WTC11 (cell line): Measurements from ENCODE around the gene DNAJC7. TPM values are rescaled to one million over a fixed set of nuclear protein-coding genes. Genes with fewer than 3 reads are reported as not detected.

ENCODE experiments used
- ATAC-seq: fragments of 200-7000 bp; cut with Tn5 transposase; 2 replicates; pipeline ENCODE4 v1.10.0; 2021; ENCODE audit warnings: mild to moderate bottlenecking, moderate library complexity
- Bru-seq: library from RNA; stranded (reverse); fragments of 400-500 nt; gene quantifications from one replicate; lab custom pipeline; 2021; lab: Mats Ljungman, UMichigan
- CTCF ChIA-PET: fragments of 300-600 bp; sonication (Branson Sonifier 250); formaldehyde crosslinking; loops from one replicate; lab custom pipeline; 2021; ENCODE audit warnings: antibody characterized with exemption; lab: Charles Lee
- POLR2A ChIA-PET: fragments of 350-600 bp; sonication (Branson Sonifier 250); formaldehyde crosslinking; loops from one replicate; lab custom pipeline; 2021; ENCODE audit warnings: antibody characterized with exemption; lab: Charles Lee
- DNase-seq: peaks from one replicate; pipeline ENCODE4 v3.0.0; 2021; ENCODE audit warnings: low spot score
- H3K27ac Mint-ChIP-seq: 2 replicates; pipeline ENCODE4 v1.8.0; 2021; ENCODE audit warnings: mixed read lengths
- H3K27me3 Mint-ChIP-seq: 2 replicates; pipeline ENCODE4 v1.8.0; 2021; ENCODE audit warnings: low read depth, mild to moderate bottlenecking, moderate library complexity, mixed read lengths
- H3K36me3 Mint-ChIP-seq: 2 replicates; pipeline ENCODE4 v1.8.0; 2021; ENCODE audit warnings: mixed read lengths
- H3K4me1 Mint-ChIP-seq: 2 replicates; pipeline ENCODE4 v1.8.0; 2022; ENCODE audit warnings: mixed read lengths
- H3K4me3 Mint-ChIP-seq: 2 replicates; pipeline ENCODE4 v1.8.0; 2021; ENCODE audit warnings: mild to moderate bottlenecking, moderate library complexity, mixed read lengths
- H3K9me3 Mint-ChIP-seq: 2 replicates; pipeline ENCODE4 v1.8.0; 2021; ENCODE audit warnings: mixed read lengths
- CBFB ChIP-seq: sonication (generic); formaldehyde crosslinking; IDR thresholded peaks from 2 replicates; pipeline ENCODE4 v1.8.1; 2022; ENCODE audit warnings: mild to moderate bottlenecking, low read depth, missing genetic modification reagents
- ESRRA ChIP-seq: sonication (generic); formaldehyde crosslinking; IDR thresholded peaks from 2 replicates; pipeline ENCODE4 v1.8.1; 2022; ENCODE audit warnings: mild to moderate bottlenecking, missing genetic modification reagents, borderline replicate concordance
- GABPB1 ChIP-seq: sonication (generic); formaldehyde crosslinking; IDR thresholded peaks from 2 replicates; pipeline ENCODE4 v1.8.1; 2023; ENCODE audit warnings: mild to moderate bottlenecking, missing genetic modification reagents
- GRHL2 ChIP-seq: fragments of 250-450 bp; sonication (Bioruptor Pico); IDR thresholded peaks from 2 replicates; pipeline ENCODE4 v1.8.0; 2022; ENCODE audit warnings: mild to moderate bottlenecking, moderate library complexity; ENCODE audit not compliant: insufficient replicate concordance, severe bottlenecking
- HMGA2 ChIP-seq: fragments of 250-450 bp; sonication (Bioruptor Pico); IDR thresholded peaks from 2 replicates; pipeline ENCODE4 v1.4.0; 2021; ENCODE audit warnings: mild to moderate bottlenecking, moderate library complexity
- IRF2 ChIP-seq: sonication (generic); formaldehyde crosslinking; IDR thresholded peaks from 2 replicates; pipeline ENCODE4 v1.8.0; 2022; ENCODE audit warnings: low read depth, missing genetic modification reagents, borderline replicate concordance
- NFE2L1 ChIP-seq: sonication (generic); formaldehyde crosslinking; IDR thresholded peaks from 2 replicates; pipeline ENCODE4 v1.8.1; 2023; ENCODE audit warnings: missing genetic modification reagents
- SOX15 ChIP-seq: fragments of 250-450 bp; sonication (Bioruptor Pico); IDR thresholded peaks from 2 replicates; pipeline ENCODE4 v1.9.0; 2021; ENCODE audit warnings: mild to moderate bottlenecking
- TCF7 ChIP-seq: sonication (generic); formaldehyde crosslinking; IDR thresholded peaks from 2 replicates; pipeline ENCODE4 v1.8.0; 2022; ENCODE audit warnings: mild to moderate bottlenecking, low read depth, missing genetic modification reagents, moderate library complexity
- ZNF121 ChIP-seq: sonication (generic); formaldehyde crosslinking; IDR thresholded peaks from 2 replicates; pipeline ENCODE4 v1.8.0; 2023; ENCODE audit warnings: missing genetic modification reagents
- long read RNA-seq, 3 experiments: library from RNA in 1 of 3; library from capped mRNA in 1 of 3; library from polyadenylated mRNA in 1 of 3; unstranded in 2 of 3; stranded (forward) in 1 of 3; transcript quantifications; one replicate each; pipeline ENCODE4 v2.0.0, GENCODE V29; 2021
- total RNA-seq: library from RNA; stranded (reverse); gene quantifications from 3 replicates; pipeline ENCODE4 v1.2.3, GENCODE V29; 2021
- TF ChIP-seq, protein P1 (sequence below): sonication (generic); formaldehyde crosslinking; IDR thresholded peaks from 2 replicates; pipeline ENCODE4 v1.8.1; 2023; ENCODE audit warnings: mild to moderate bottlenecking, missing genetic modification reagents, moderate library complexity
- TF ChIP-seq, protein P2 (sequence below): sonication (generic); formaldehyde crosslinking; IDR thresholded peaks from 2 replicates; pipeline ENCODE4 v1.8.1; 2022; ENCODE audit warnings: low read depth, missing genetic modification reagents, borderline replicate concordance
- TF ChIP-seq, protein P3 (sequence below): sonication (generic); formaldehyde crosslinking; IDR thresholded peaks from 2 replicates; pipeline ENCODE4 v1.8.0; 2022; ENCODE audit warnings: missing genetic modification reagents
- TF ChIP-seq, protein P4 (sequence below): fragments of 250-450 bp; sonication (Bioruptor Pico); IDR thresholded peaks from 2 replicates; pipeline ENCODE4 v1.9.0; 2021; ENCODE audit warnings: moderate library complexity, mild to moderate bottlenecking, inconsistent platforms, borderline replicate concordance
- TF ChIP-seq, protein P5 (sequence below): sonication (generic); formaldehyde crosslinking; IDR thresholded peaks from 2 replicates; pipeline ENCODE4 v1.8.0; 2023; ENCODE audit warnings: mild to moderate bottlenecking, missing genetic modification reagents
- TF ChIP-seq, protein P6 (sequence below): sonication (generic); formaldehyde crosslinking; IDR thresholded peaks from 2 replicates; pipeline ENCODE4 v1.8.0; 2022; ENCODE audit warnings: mild to moderate bottlenecking, missing genetic modification reagents
- TF ChIP-seq, protein P7 (sequence below): sonication (generic); formaldehyde crosslinking; IDR thresholded peaks from 2 replicates; pipeline ENCODE4 v1.8.1; 2022; ENCODE audit warnings: mild to moderate bottlenecking, moderate library complexity, missing genetic modification reagents

DNAJC7 gene, protein sequence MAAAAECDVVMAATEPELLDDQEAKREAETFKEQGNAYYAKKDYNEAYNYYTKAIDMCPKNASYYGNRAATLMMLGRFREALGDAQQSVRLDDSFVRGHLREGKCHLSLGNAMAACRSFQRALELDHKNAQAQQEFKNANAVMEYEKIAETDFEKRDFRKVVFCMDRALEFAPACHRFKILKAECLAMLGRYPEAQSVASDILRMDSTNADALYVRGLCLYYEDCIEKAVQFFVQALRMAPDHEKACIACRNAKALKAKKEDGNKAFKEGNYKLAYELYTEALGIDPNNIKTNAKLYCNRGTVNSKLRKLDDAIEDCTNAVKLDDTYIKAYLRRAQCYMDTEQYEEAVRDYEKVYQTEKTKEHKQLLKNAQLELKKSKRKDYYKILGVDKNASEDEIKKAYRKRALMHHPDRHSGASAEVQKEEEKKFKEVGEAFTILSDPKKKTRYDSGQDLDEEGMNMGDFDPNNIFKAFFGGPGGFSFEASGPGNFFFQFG
- total RNA-seq (111 to 140 TPM (median 114 TPM) in 3 replicates), Bru-seq, nascent RNA (percentile 88 among the genes with signal in this experiment)
- long read RNA-seq, experiment 1, transcript DNAJC7-203 (14 exons, 2,022 nt): major isoform, 248 of 391 reads
- long read RNA-seq, experiment 1, transcript DNAJC7-202 (14 exons, 1,774 nt): minor isoform, 8 of 391 reads
- long read RNA-seq, experiment 1, partial matches to known transcripts: 26 of 391 reads
- long read RNA-seq, experiment 1, other reads (novel, unspliced or antisense): 108 of 391 reads
- long read RNA-seq, experiment 2, transcript DNAJC7-203 (14 exons, 2,022 nt): major isoform, 35 of 106 reads
- long read RNA-seq, experiment 2, partial matches to known transcripts: 32 of 106 reads
- long read RNA-seq, experiment 2, other reads (novel, unspliced or antisense): 35 of 106 reads
- long read RNA-seq, experiment 3, transcript DNAJC7-202 (14 exons, 1,774 nt): minor isoform, 12 of 147 reads
- long read RNA-seq, experiment 3, transcript DNAJC7-203 (14 exons, 2,022 nt): major isoform, 19 of 147 reads
- long read RNA-seq, experiment 3, partial matches to known transcripts: 11 of 147 reads
- long read RNA-seq, experiment 3, other reads (novel, unspliced or antisense): 105 of 147 reads

DNA sequence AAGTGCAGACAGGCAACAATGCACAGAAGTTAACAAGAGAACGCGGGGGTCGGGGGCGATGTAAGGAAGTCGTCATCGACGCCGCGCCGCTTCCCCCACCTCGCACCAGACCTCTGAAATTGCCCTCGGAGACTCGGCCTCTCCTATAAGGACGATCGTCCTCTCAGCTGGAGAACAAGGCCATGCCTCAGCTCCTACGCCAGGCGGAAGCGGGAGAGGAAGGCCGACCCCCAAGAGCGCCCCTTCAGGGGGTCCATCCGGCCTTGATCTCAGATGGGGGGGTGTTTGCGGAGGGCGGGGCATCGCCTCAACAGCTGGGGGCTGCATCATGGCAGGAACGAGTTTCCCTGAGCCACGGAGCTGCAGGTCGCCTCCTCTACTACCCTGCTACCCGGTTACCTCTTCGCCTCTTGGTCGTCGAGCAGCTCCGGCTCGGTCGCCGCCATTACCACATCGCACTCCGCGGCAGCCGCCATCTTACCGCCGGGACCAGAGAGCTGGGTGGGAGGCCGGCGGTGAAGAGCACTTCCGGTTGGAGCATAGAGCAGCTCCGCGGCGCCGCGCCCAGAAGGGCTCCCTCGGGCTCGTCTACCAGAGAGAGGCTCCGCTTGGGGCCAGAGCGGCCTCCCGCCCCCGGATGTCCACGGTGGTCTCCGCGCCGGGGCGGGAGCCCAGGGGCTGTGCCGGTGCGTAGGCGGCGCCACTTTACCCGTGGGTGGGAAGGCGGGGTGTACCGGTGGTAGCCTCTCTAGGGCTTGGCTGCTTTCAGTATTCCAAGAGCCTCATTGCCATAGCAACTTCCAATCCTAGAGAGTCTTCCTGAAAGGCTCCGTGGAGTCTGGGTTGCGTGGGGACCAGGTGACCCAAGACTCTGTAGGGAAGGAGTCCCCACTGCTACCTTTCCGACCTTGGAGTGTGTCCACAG is at the start of gene DNAJC7:
Gene DNAJC7 (minus strand): TSS at position 499 of the 925 bp plus-strand sequence. CDS start 23 bp downstream, at position 476.
- ATAC-seq: peak; percentile 79
- peaks cover 10% of the 10 kb centered on the region for H3K36me3 Mint-ChIP-seq
- CTCF ChIA-PET: interaction anchor here (0.7 to 6.8 kb wide), 24 partner anchors 10 to 510 kb away, joined by 3 to 108 read pairs (median 4); partner anchors contain the start of genes C17orf113, CNP, DHX58 and GHDC
- DNase-seq: peak; percentile 92
- peak within 1 kb of the TSS; percentile 100 for H3K27ac Mint-ChIP-seq
- POLR2A ChIA-PET: interaction anchor here (0.7 to 3.1 kb wide), 14 partner anchors 9 to 232 kb away, joined by 3 to 13 read pairs (median 4); partner anchors contain the start of genes ACLY, ODAD4, P3H4 and ZNF385C
- H3K4me3 Mint-ChIP-seq: peak within 1 kb of the TSS; percentile 95
- H3K4me1 Mint-ChIP-seq: peaks cover 53% of the 10 kb centered on the region
- 0 out of 2 replicates have a peak, but pooled peaks cover 4% of the 10 kb centered on the region for H3K9me3 Mint-ChIP-seq
- no peaks in the 10 kb centered on the region for H3K27me3 Mint-ChIP-seq
- no peak for TF ChIP-seq SOX15 (CRISPR knock-in tag)
- TF ChIP-seq, protein P1, sequence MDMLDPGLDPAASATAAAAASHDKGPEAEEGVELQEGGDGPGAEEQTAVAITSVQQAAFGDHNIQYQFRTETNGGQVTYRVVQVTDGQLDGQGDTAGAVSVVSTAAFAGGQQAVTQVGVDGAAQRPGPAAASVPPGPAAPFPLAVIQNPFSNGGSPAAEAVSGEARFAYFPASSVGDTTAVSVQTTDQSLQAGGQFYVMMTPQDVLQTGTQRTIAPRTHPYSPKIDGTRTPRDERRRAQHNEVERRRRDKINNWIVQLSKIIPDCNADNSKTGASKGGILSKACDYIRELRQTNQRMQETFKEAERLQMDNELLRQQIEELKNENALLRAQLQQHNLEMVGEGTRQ (CRISPR knock-in tag): no peak
- 0 out of 2 replicates have a peak, but pooled peaks have one; percentile 51 for TF ChIP-seq NFE2L1 (CRISPR knock-in tag)
- TF ChIP-seq ESRRA (CRISPR knock-in tag): 0 out of 2 replicates have a peak, but pooled peaks have one; percentile 42
- TF ChIP-seq HMGA2 (CRISPR knock-in tag): no peak
- TF ChIP-seq, protein P2, sequence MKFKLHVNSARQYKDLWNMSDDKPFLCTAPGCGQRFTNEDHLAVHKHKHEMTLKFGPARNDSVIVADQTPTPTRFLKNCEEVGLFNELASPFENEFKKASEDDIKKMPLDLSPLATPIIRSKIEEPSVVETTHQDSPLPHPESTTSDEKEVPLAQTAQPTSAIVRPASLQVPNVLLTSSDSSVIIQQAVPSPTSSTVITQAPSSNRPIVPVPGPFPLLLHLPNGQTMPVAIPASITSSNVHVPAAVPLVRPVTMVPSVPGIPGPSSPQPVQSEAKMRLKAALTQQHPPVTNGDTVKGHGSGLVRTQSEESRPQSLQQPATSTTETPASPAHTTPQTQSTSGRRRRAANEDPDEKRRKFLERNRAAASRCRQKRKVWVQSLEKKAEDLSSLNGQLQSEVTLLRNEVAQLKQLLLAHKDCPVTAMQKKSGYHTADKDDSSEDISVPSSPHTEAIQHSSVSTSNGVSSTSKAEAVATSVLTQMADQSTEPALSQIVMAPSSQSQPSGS (CRISPR knock-in tag): no peak
- TF ChIP-seq, protein P3, sequence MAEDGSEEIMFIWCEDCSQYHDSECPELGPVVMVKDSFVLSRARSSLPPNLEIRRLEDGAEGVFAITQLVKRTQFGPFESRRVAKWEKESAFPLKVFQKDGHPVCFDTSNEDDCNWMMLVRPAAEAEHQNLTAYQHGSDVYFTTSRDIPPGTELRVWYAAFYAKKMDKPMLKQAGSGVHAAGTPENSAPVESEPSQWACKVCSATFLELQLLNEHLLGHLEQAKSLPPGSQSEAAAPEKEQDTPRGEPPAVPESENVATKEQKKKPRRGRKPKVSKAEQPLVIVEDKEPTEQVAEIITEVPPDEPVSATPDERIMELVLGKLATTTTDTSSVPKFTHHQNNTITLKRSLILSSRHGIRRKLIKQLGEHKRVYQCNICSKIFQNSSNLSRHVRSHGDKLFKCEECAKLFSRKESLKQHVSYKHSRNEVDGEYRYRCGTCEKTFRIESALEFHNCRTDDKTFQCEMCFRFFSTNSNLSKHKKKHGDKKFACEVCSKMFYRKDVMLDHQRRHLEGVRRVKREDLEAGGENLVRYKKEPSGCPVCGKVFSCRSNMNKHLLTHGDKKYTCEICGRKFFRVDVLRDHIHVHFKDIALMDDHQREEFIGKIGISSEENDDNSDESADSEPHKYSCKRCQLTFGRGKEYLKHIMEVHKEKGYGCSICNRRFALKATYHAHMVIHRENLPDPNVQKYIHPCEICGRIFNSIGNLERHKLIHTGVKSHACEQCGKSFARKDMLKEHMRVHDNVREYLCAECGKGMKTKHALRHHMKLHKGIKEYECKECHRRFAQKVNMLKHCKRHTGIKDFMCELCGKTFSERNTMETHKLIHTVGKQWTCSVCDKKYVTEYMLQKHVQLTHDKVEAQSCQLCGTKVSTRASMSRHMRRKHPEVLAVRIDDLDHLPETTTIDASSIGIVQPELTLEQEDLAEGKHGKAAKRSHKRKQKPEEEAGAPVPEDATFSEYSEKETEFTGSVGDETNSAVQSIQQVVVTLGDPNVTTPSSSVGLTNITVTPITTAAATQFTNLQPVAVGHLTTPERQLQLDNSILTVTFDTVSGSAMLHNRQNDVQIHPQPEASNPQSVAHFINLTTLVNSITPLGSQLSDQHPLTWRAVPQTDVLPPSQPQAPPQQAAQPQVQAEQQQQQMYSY: no peak
- peak; percentile 88 for TF ChIP-seq GABPB1 (CRISPR knock-in tag)
- no peak for TF ChIP-seq TCF7 (CRISPR knock-in tag)
- no peak for TF ChIP-seq ZNF121 (CRISPR knock-in tag)
- TF ChIP-seq, protein P4, sequence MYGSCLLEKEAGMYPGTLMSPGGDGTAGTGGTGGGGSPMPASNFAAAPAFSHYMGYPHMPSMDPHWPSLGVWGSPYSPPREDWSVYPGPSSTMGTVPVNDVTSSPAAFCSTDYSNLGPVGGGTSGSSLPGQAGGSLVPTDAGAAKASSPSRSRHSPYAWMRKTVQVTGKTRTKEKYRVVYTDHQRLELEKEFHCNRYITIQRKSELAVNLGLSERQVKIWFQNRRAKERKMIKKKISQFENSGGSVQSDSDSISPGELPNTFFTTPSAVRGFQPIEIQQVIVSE (CRISPR knock-in tag): no peak
- TF ChIP-seq, protein P5, sequence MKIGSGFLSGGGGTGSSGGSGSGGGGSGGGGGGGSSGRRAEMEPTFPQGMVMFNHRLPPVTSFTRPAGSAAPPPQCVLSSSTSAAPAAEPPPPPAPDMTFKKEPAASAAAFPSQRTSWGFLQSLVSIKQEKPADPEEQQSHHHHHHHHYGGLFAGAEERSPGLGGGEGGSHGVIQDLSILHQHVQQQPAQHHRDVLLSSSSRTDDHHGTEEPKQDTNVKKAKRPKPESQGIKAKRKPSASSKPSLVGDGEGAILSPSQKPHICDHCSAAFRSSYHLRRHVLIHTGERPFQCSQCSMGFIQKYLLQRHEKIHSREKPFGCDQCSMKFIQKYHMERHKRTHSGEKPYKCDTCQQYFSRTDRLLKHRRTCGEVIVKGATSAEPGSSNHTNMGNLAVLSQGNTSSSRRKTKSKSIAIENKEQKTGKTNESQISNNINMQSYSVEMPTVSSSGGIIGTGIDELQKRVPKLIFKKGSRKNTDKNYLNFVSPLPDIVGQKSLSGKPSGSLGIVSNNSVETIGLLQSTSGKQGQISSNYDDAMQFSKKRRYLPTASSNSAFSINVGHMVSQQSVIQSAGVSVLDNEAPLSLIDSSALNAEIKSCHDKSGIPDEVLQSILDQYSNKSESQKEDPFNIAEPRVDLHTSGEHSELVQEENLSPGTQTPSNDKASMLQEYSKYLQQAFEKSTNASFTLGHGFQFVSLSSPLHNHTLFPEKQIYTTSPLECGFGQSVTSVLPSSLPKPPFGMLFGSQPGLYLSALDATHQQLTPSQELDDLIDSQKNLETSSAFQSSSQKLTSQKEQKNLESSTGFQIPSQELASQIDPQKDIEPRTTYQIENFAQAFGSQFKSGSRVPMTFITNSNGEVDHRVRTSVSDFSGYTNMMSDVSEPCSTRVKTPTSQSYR (CRISPR knock-in tag): no peak
- no peak for TF ChIP-seq IRF2 (CRISPR knock-in tag)
- TF ChIP-seq, protein P6, sequence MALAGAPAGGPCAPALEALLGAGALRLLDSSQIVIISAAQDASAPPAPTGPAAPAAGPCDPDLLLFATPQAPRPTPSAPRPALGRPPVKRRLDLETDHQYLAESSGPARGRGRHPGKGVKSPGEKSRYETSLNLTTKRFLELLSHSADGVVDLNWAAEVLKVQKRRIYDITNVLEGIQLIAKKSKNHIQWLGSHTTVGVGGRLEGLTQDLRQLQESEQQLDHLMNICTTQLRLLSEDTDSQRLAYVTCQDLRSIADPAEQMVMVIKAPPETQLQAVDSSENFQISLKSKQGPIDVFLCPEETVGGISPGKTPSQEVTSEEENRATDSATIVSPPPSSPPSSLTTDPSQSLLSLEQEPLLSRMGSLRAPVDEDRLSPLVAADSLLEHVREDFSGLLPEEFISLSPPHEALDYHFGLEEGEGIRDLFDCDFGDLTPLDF: no peak
- TF ChIP-seq CBFB (CRISPR knock-in tag): no peak
- no peak for TF ChIP-seq GRHL2 (CRISPR knock-in tag)
- TF ChIP-seq, protein P7, sequence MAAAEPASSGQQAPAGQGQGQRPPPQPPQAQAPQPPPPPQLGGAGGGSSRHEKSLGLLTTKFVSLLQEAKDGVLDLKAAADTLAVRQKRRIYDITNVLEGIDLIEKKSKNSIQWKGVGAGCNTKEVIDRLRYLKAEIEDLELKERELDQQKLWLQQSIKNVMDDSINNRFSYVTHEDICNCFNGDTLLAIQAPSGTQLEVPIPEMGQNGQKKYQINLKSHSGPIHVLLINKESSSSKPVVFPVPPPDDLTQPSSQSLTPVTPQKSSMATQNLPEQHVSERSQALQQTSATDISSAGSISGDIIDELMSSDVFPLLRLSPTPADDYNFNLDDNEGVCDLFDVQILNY (CRISPR knock-in tag): peak; percentile 83; the same call in 1 of the 2 replicates
